HK-2 (cell line): ENCODE results near the gene TNFSF13.

Source experiments
- DNase-seq: peaks from one replicate; pipeline ENCODE4 v3.0.0-alpha.2; 2018; ENCODE audit not compliant: unreplicated experiment

Gene TNFSF13

GRCh38 chr17:7558544-7559319 lies at the start of gene TNFSF13:
TNFSF13 (plus strand) TSS chr17:7558750; CDS start chr17:7559040, 290 bp downstream.
- DNase-seq, result no peak

GRCh38 chr17:7508846-7509245 lies 49.7 kb upstream of the TNFSF13 start:
- no peak for DNase-seq

- DNase-seq, result no peak
Observed at GRCh38 chr17:7509937-7510336, 48.6 kb upstream of the TNFSF13 start.

- no peak for DNase-seq
Observed at GRCh38 chr17:7511108-7511507, 47.4 kb upstream of the TNFSF13 start.

GRCh38 chr17:7512105-7512504 lies 46.4 kb upstream of the TNFSF13 start:
- no peak for DNase-seq

GRCh38 chr17:7512824-7513540 lies 45.6 kb upstream of the TNFSF13 start:
- no peak for DNase-seq

- no peak for DNase-seq
Observed at GRCh38 chr17:7513850-7514419, 44.6 kb upstream of the TNFSF13 start.

- DNase-seq, result no peak
Observed at GRCh38 chr17:7515911-7516610, 42.5 kb upstream of the TNFSF13 start.

GRCh38 chr17:7523033-7523432 lies 35.5 kb upstream of the TNFSF13 start:
- no peak for DNase-seq

- DNase-seq, result no peak
Observed at GRCh38 chr17:7528842-7529241, 29.7 kb upstream of the TNFSF13 start.

- no peak for DNase-seq
Observed at GRCh38 chr17:7530023-7530900, 28.3 kb upstream of the TNFSF13 start.

- no peak for DNase-seq
Observed at GRCh38 chr17:7538050-7538449, 20.5 kb upstream of the TNFSF13 start.

- peak; percentile 25 for DNase-seq
Observed at GRCh38 chr17:7538891-7539545, 19.5 kb upstream of the TNFSF13 start.

- DNase-seq, result no peak
Observed at GRCh38 chr17:7541074-7541621, 17.4 kb upstream of the TNFSF13 start.

GRCh38 chr17:7544911-7545310 lies 13.6 kb upstream of the TNFSF13 start:
- DNase-seq, result no peak

GRCh38 chr17:7548585-7549400 lies 9.8 kb upstream of the TNFSF13 start, which contains the start of gene TNFSF12:
TNFSF12 (plus strand) TSS chr17:7549058; CDS start chr17:7549154, 96 bp downstream.
- DNase-seq, result no peak

GRCh38 chr17:7549401-7550055 lies 9.0 kb upstream of the TNFSF13 start:
- no peak for DNase-seq

GRCh38 chr17:7550344-7550743 lies 8.2 kb upstream of the TNFSF13 start:
- no peak for DNase-seq

GRCh38 chr17:7551396-7551795 lies 7.2 kb upstream of the TNFSF13 start:
- no peak for DNase-seq
